Suppressor macrophage (primary cell): ENCODE data around the gene MAP2K3.
A peak's percentile ranks its signal among the peaks of the same experiment; 100 is the strongest.

ENCODE experiments used
- DNase-seq, 4 experiments: peaks; one replicate each; pipeline ENCODE4 v3.0.0-alpha.2; 2020 to 2022

MAP2K3 gene

GRCh38 chr17:21252796-21253645 is 31.5 kb upstream of the MAP2K3 start, which contains the start of gene NATD1:
NATD1 (minus strand) TSS chr17:21253410; CDS start chr17:21253264, 146 bp downstream.
- DNase-seq, result peak; percentile 88 to 94 (median 91)

GRCh38 chr17:21253646-21254441 is 30.7 kb upstream of the MAP2K3 start:
- DNase-seq, result no peak

GRCh38 chr17:21258593-21258992 is 25.9 kb upstream of the MAP2K3 start:
- DNase-seq, result no peak

GRCh38 chr17:21262259-21262993 is 22.1 kb upstream of the MAP2K3 start:
- no peak for DNase-seq

- DNase-seq, result no peak
Observed at GRCh38 chr17:21263376-21263775, 21.1 kb upstream of the MAP2K3 start.

GRCh38 chr17:21268596-21269188 is 15.8 kb upstream of the MAP2K3 start:
- DNase-seq, result no peak

- DNase-seq, result no peak
Observed at GRCh38 chr17:21269394-21269793, 15.1 kb upstream of the MAP2K3 start.

GRCh38 chr17:21271454-21272183 is 12.9 kb upstream of the MAP2K3 start:
- DNase-seq, result no peak

GRCh38 chr17:21272250-21272649 is 12.3 kb upstream of the MAP2K3 start:
- DNase-seq, result no peak

- peak in 1 of 4 experiments; percentile 35 for DNase-seq
Observed at GRCh38 chr17:21272881-21273792, 11.4 kb upstream of the MAP2K3 start.

GRCh38 chr17:21275047-21275578 is 9.4 kb upstream of the MAP2K3 start:
- DNase-seq, result no peak

- peak; percentile 92 to 98 (median 94) for DNase-seq
Observed at GRCh38 chr17:21275579-21276263, 8.8 kb upstream of the MAP2K3 start.

GRCh38 chr17:21276264-21276588 is 8.3 kb upstream of the MAP2K3 start:
- no peak for DNase-seq

GRCh38 chr17:21277332-21277731 is 7.2 kb upstream of the MAP2K3 start:
- DNase-seq, result no peak

GRCh38 chr17:21278450-21279197 is 5.9 kb upstream of the MAP2K3 start:
- DNase-seq, result peak; percentile 44 to 74 (median 52)

GRCh38 chr17:21279198-21279535 is 5.3 kb upstream of the MAP2K3 start:
- DNase-seq, result no peak

- DNase-seq, result no peak
Observed at GRCh38 chr17:21279582-21279981, 4.9 kb upstream of the MAP2K3 start.

GRCh38 chr17:21280081-21280518 is 4.4 kb upstream of the MAP2K3 start:
- DNase-seq, result peak; percentile 92 to 95 (median 94)

GRCh38 chr17:21282231-21282630 is 2.3 kb upstream of the MAP2K3 start:
- peak; percentile 68 to 85 (median 70) for DNase-seq
